CD4-positive, alpha-beta T cell treated with Interferon gamma for 1 hour (primary cell): ENCODE data around the gene ASXL1.

Experiments
- DNase-seq: peaks from one replicate; pipeline ENCODE4 v3.0.0-alpha.2; 2020

The ASXL1 gene

GRCh38 chr20:32442630-32443373 is 84.7 kb downstream of the ASXL1 start:
- no peak for DNase-seq

GRCh38 chr20:32443386-32443974 is 85.3 kb downstream of the ASXL1 start:
- no peak for DNase-seq

- no peak for DNase-seq
These were observed 86.5 kb downstream of the ASXL1 start for GRCh38 chr20:32444474-32445220.

- DNase-seq = no peak
These were observed 87.6 kb downstream of the ASXL1 start for GRCh38 chr20:32445539-32446273.

- DNase-seq = no peak
These were observed 88.4 kb downstream of the ASXL1 start for GRCh38 chr20:32446301-32447100.

GRCh38 chr20:32447136-32448027 is 89.3 kb downstream of the ASXL1 start:
- no peak for DNase-seq

- no peak for DNase-seq
These were observed 90.3 kb downstream of the ASXL1 start for GRCh38 chr20:32448306-32449056.

- DNase-seq = no peak
These were observed 91.1 kb downstream of the ASXL1 start for GRCh38 chr20:32449057-32449889.

GRCh38 chr20:32449890-32450401 is 91.8 kb downstream of the ASXL1 start:
- DNase-seq = no peak

GRCh38 chr20:32450484-32451061 is 92.4 kb downstream of the ASXL1 start:
- no peak for DNase-seq

- DNase-seq = no peak
These were observed 93.2 kb downstream of the ASXL1 start for GRCh38 chr20:32451340-32451681.

GRCh38 chr20:32451682-32452461 is 93.7 kb downstream of the ASXL1 start:
- DNase-seq = no peak

- DNase-seq = no peak
These were observed 94.8 kb downstream of the ASXL1 start for GRCh38 chr20:32452776-32453466.

- no peak for DNase-seq
These were observed 95.5 kb downstream of the ASXL1 start for GRCh38 chr20:32453467-32454163.

GRCh38 chr20:32454164-32455145 is 96.3 kb downstream of the ASXL1 start:
- DNase-seq = no peak
